GM19025 (cell line): ENCODE results near the gene XPR1.

Experiments used
- ATAC-seq: cut with Tn5 transposase; IDR thresholded peaks from one replicate; pipeline ENCODE4 v1.9.1; 2021; ENCODE audit warnings: mild to moderate bottlenecking, low read depth, moderate library complexity; ENCODE audit not compliant: unreplicated experiment

The XPR1 gene

GRCh38 chr1:180881806-180882509 is 250.1 kb downstream of the XPR1 start:
- ATAC-seq: no peak

- no peak for ATAC-seq
Measured at GRCh38 chr1:180884588-180885300, 252.9 kb downstream of the XPR1 start.

GRCh38 chr1:180886338-180886737 is 254.5 kb downstream of the XPR1 start:
- ATAC-seq: no peak

GRCh38 chr1:180887841-180888240 is 256.0 kb downstream of the XPR1 start:
- ATAC-seq: no peak

- peak; percentile 78 for ATAC-seq
Measured at GRCh38 chr1:180888870-180889269, 257.0 kb downstream of the XPR1 start.

- ATAC-seq: no peak
Measured at GRCh38 chr1:180889325-180889724, 257.5 kb downstream of the XPR1 start.

- no peak for ATAC-seq
Measured at GRCh38 chr1:180892272-180892671, 260.4 kb downstream of the XPR1 start.

- ATAC-seq: no peak
Measured at GRCh38 chr1:180892675-180893074, 260.9 kb downstream of the XPR1 start.

- ATAC-seq: no peak
Measured at GRCh38 chr1:180893614-180894013, 261.8 kb downstream of the XPR1 start.

GRCh38 chr1:180896161-180896560 is 264.3 kb downstream of the XPR1 start:
- no peak for ATAC-seq

GRCh38 chr1:180898441-180899219 is 266.8 kb downstream of the XPR1 start:
- no peak for ATAC-seq

GRCh38 chr1:180899262-180899661 is 267.4 kb downstream of the XPR1 start:
- ATAC-seq: no peak

- no peak for ATAC-seq
Measured at GRCh38 chr1:180901076-180901990, 269.5 kb downstream of the XPR1 start.

GRCh38 chr1:180902541-180902940 is 270.7 kb downstream of the XPR1 start:
- ATAC-seq: no peak

- ATAC-seq: no peak
Measured at GRCh38 chr1:180905927-180906326, 274.1 kb downstream of the XPR1 start.

- ATAC-seq: no peak
Measured at GRCh38 chr1:180906511-180906910, 274.7 kb downstream of the XPR1 start.

GRCh38 chr1:180907313-180908055 is 275.7 kb downstream of the XPR1 start:
- no peak for ATAC-seq

- ATAC-seq: no peak
Measured at GRCh38 chr1:180908074-180908765, 276.4 kb downstream of the XPR1 start.

GRCh38 chr1:180909005-180909414 is 277.2 kb downstream of the XPR1 start:
- ATAC-seq: peak; percentile 24
